Heart left ventricle (tissue), 13 donors: ENCODE data around the gene ZCCHC2.

Source experiments
- POLR2A ChIP-seq, 2 donors: fragments of 450-650 bp; IDR thresholded peaks; one replicate each; pipeline ENCODE4 v1.6.1; 2017; ENCODE audit warnings: antibody characterized with exemption in 2 of 2, mild to moderate bottlenecking in 2 of 2, moderate library complexity in 2 of 2
- TF ChIP-seq, protein P1 (sequence below), 12 donors: fragments of 200-600 bp; sonication (generic) in 4 of 12; IDR thresholded peaks; one replicate each; pipeline versions ENCODE4 v1.5.0 to v1.8.0; 2018 to 2022; ENCODE audit warnings: antibody characterized with exemption in 12 of 12, mild to moderate bottlenecking in 5 of 12
- donor health status: ischemic (EF 13 %, LVEDD 7.1; RV severe dilation, severe dysfunction).
- donor health status: DM: no; HTN: yes; CAD: no.
- donor health status: DM: no; HTN: no; CAD: no.
- donor health status: ischemic (EF 25% LVEDD 6.9; RV normal size, moderate dysfunction).
- donor health status: ischemic (EF 25% LVEDD 5.7; RV mildly dilated, moderate dysfunction).
- donor health status: ischemic (EF 35%, LVEDD 5.7; RV mildly dilated, moderate dysfunction).
- donor health status: nonischemic (EF 11% LVEDD 7.7; RV severe dilation, severe dysfunction).
- donor health status: DM: yes; HTN: yes; CAD: no.
- donor health status: PGD.
- donor health status: ischemic (EF 29% LVEDD 5.4; RV normal size, mild dysfunction).
- donor health status: nonischemic (EF 23%, LVEDD 6.1; RV moderate dilation, normal function).

DNA sequence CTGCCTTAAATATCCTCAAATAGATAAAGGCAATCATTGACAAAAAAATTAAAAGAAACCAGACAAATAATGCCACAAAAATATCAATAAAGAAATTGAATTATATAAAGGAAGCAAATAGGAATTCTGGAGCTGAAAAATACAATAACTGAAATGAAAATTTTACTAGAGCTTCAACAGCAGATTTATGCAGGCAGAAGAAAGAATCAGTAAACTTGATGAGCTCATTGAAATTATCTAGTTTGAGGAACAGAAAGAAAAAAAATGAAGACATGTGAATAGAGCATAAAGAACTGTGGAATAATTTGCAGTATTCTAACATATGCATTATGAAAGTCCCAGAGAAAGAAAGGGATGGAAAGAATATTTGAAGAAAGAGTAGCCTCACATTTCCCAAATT, 41.9 kb upstream of the ZCCHC2 start:
- TF ChIP-seq, protein P1, sequence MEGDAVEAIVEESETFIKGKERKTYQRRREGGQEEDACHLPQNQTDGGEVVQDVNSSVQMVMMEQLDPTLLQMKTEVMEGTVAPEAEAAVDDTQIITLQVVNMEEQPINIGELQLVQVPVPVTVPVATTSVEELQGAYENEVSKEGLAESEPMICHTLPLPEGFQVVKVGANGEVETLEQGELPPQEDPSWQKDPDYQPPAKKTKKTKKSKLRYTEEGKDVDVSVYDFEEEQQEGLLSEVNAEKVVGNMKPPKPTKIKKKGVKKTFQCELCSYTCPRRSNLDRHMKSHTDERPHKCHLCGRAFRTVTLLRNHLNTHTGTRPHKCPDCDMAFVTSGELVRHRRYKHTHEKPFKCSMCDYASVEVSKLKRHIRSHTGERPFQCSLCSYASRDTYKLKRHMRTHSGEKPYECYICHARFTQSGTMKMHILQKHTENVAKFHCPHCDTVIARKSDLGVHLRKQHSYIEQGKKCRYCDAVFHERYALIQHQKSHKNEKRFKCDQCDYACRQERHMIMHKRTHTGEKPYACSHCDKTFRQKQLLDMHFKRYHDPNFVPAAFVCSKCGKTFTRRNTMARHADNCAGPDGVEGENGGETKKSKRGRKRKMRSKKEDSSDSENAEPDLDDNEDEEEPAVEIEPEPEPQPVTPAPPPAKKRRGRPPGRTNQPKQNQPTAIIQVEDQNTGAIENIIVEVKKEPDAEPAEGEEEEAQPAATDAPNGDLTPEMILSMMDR (IDR thresholded peaks at IDR 0.05): no peak
- no peak for TF ChIP-seq POLR2A (IDR thresholded peaks at IDR 0.05)
